H1 (cell line): ENCODE measurements around the gene SH2D4B. TPM values are rescaled to one million over a fixed set of nuclear protein-coding genes. Genes with fewer than 3 reads are reported as not detected.

Experiments
- CTCF ChIA-PET: fragments of 300-600 bp; sonication (Branson Sonifier 250); formaldehyde crosslinking; loops from one replicate; lab custom pipeline; 2021; ENCODE audit not compliant: partially characterized antibody; lab: Charles Lee
- POLR2A ChIA-PET: fragments of 300-600 bp; sonication (Branson Sonifier 250); formaldehyde crosslinking; loops from one replicate; lab custom pipeline; 2021; ENCODE audit warnings: inconsistent platforms; ENCODE audit not compliant: partially characterized antibody; lab: Charles Lee
- DNase-seq, 2 experiments: peaks; one replicate each; pipeline versions ENCODE4 v3.0.0 to v3.0.0-alpha.2; 2010 to 2022; ENCODE audit warnings: low spot score in 2 of 2, low read depth in 1 of 2, mixed read lengths in 1 of 2
- FAIRE-seq: peaks from 2 replicates; lab custom pipeline; 2011; peaks lifted over from hg19 to GRCh38; lab: Jason Lieb, UNC
- H2AFZ ChIP-seq: 2 replicates; pipeline ENCODE4 v1.8.1; 2012; ENCODE audit warnings: low read length, inconsistent platforms
- H2AK5ac ChIP-seq: 2 replicates; pipeline ENCODE4 v1.6.1; 2013; ENCODE audit warnings: low read depth, low read length
- H2BK120ac ChIP-seq: replicated peaks from 2 replicates; pipeline ENCODE3; 2013; ENCODE audit warnings: low read depth, low read length, inconsistent platforms
- H2BK12ac ChIP-seq: 2 replicates; pipeline ENCODE4 v1.6.1; 2013; ENCODE audit warnings: low read depth, low read length
- H2BK15ac ChIP-seq: 2 replicates; pipeline ENCODE4 v1.6.1; 2013; ENCODE audit warnings: low read length
- H2BK20ac ChIP-seq: 2 replicates; pipeline ENCODE4 v1.6.1; 2013; ENCODE audit warnings: low read length
- H2BK5ac ChIP-seq: 2 replicates; pipeline ENCODE4 v1.6.1; 2013; ENCODE audit warnings: low read depth, low read length
- H3K14ac ChIP-seq: 2 replicates; pipeline ENCODE4 v1.6.1; 2013; ENCODE audit warnings: inconsistent platforms; ENCODE audit not compliant: insufficient read length
- H3K18ac ChIP-seq: 2 replicates; pipeline ENCODE4 v1.6.1; 2013; ENCODE audit warnings: low read length; ENCODE audit errors: extremely low read depth
- H3K23ac ChIP-seq: 2 replicates; pipeline ENCODE4 v1.6.1; 2013; ENCODE audit warnings: inconsistent platforms; ENCODE audit not compliant: insufficient read length
- H3K23me2 ChIP-seq: 2 replicates; pipeline ENCODE4 v1.6.1; 2013; ENCODE audit warnings: low read depth, low read length
- H3K27ac ChIP-seq: 2 replicates; pipeline ENCODE4 v1.6.1; 2011; ENCODE audit warnings: low read depth, low read length, inconsistent platforms
- H3K27me3 ChIP-seq, 4 experiments: replicated peaks in 1 of 4; 1 replicate in 1 of 4; 2 replicates in 3 of 4; pipeline versions ENCODE4 v1.6.1 to v1.8.1; 2011 to 2013; ENCODE audit warnings: low read length in 3 of 4, mild to moderate bottlenecking in 3 of 4, inconsistent platforms in 2 of 4, mixed read lengths in 2 of 4, moderate library complexity in 1 of 4; ENCODE audit not compliant: control insufficient read depth in 3 of 4, insufficient read depth in 3 of 4; ENCODE audit errors: extremely low read depth in 1 of 4
- H3K36me3 ChIP-seq, 4 experiments: 2 replicates each; pipeline versions ENCODE4 v1.6.1 to v1.8.1; 2011 to 2013; ENCODE audit warnings: mild to moderate bottlenecking in 4 of 4, low read length in 3 of 4, moderate library complexity in 2 of 4, control low read depth in 1 of 4, inconsistent platforms in 1 of 4; ENCODE audit not compliant: insufficient read depth in 4 of 4, control insufficient read depth in 2 of 4
- H3K4ac ChIP-seq: replicated peaks from 2 replicates; pipeline ENCODE3; 2013; ENCODE audit warnings: low read length, low read depth, mixed read lengths, inconsistent platforms; ENCODE audit not compliant: insufficient read length
- H3K4me1 ChIP-seq, 4 experiments: replicated peaks in 1 of 4; 1 replicate in 1 of 4; 2 replicates in 3 of 4; pipeline versions ENCODE4 v1.6.1 to v1.8.1; 2011 to 2013; ENCODE audit warnings: low read length in 3 of 4, inconsistent platforms in 2 of 4, mixed read lengths in 1 of 4; ENCODE audit not compliant: insufficient read depth in 4 of 4, control insufficient read depth in 3 of 4
- H3K4me2 ChIP-seq, 2 experiments: 2 replicates each; pipeline versions ENCODE4 v1.6.1 to v1.8.1; 2011 to 2013; ENCODE audit warnings: low read depth in 2 of 2, low read length in 2 of 2, control low read depth in 1 of 2, inconsistent platforms in 1 of 2, mild to moderate bottlenecking in 1 of 2; ENCODE audit not compliant: insufficient read depth in 1 of 2
- H3K4me3 ChIP-seq, 4 experiments: fragments of 200-600, 300-600 bp in 1 of 4; sonication (generic), shearing (Covaris generic), sonication (Bioruptor Twin) in 1 of 4; 2 replicates each; pipeline versions ENCODE4 v1.5.1 to v1.8.1; 2011 to 2016; ENCODE audit warnings: low read length in 4 of 4, low read depth in 3 of 4, control low read depth in 2 of 4, inconsistent platforms in 2 of 4, mild to moderate bottlenecking in 2 of 4, mixed read lengths in 1 of 4, moderate library complexity in 1 of 4; ENCODE audit not compliant: insufficient read depth in 2 of 4; ENCODE audit errors: extremely low read depth in 1 of 4
- H3K56ac ChIP-seq: replicated peaks from 2 replicates; pipeline ENCODE3; 2013; ENCODE audit warnings: low read depth, mild to moderate bottlenecking, mixed read lengths, low read length, inconsistent platforms; ENCODE audit not compliant: insufficient read length
- H3K79me1 ChIP-seq: 2 replicates; pipeline ENCODE4 v1.6.1; 2013; ENCODE audit warnings: low read depth, low read length, control low read depth
- H3K79me2 ChIP-seq, 2 experiments: 2 replicates each; pipeline versions ENCODE4 v1.6.1 to v1.8.1; 2012 to 2013; ENCODE audit warnings: low read length in 2 of 2, mild to moderate bottlenecking in 2 of 2, inconsistent platforms in 1 of 2; ENCODE audit not compliant: insufficient read depth in 2 of 2, control insufficient read depth in 1 of 2
- H3K9ac ChIP-seq, 4 experiments: replicated peaks in 1 of 4; 1 replicate in 1 of 4; 2 replicates in 3 of 4; pipeline versions ENCODE4 v1.6.1 to v1.8.1; 2011 to 2013; ENCODE audit warnings: low read depth in 3 of 4, low read length in 3 of 4, control low read depth in 2 of 4, mild to moderate bottlenecking in 2 of 4, moderate library complexity in 2 of 4, inconsistent platforms in 1 of 4; ENCODE audit errors: extremely low read depth in 1 of 4
- H3K9me3 ChIP-seq, 2 experiments: 2 replicates each; pipeline versions ENCODE4 v1.6.1 to v1.8.1; 2012 to 2013; ENCODE audit warnings: mild to moderate bottlenecking in 2 of 2, moderate library complexity in 2 of 2, control low read depth in 1 of 2, inconsistent platforms in 1 of 2, low read depth in 1 of 2, low read length in 1 of 2, mixed read lengths in 1 of 2; ENCODE audit not compliant: insufficient read depth in 2 of 2
- H4K20me1 ChIP-seq, 2 experiments: replicated peaks in 1 of 2; 2 replicates each; pipeline versions ENCODE3 to v1.8.1; 2011 to 2013; ENCODE audit warnings: inconsistent platforms in 2 of 2, low read length in 2 of 2, mild to moderate bottlenecking in 1 of 2; ENCODE audit not compliant: insufficient read depth in 2 of 2, control insufficient read depth in 1 of 2
- H4K5ac ChIP-seq: 2 replicates; pipeline ENCODE4 v1.6.1; 2013; ENCODE audit warnings: low read length, low read depth, mixed read lengths, inconsistent platforms; ENCODE audit not compliant: insufficient read length
- H4K8ac ChIP-seq: 2 replicates; pipeline ENCODE4 v1.8.0; 2013; ENCODE audit warnings: mild to moderate bottlenecking, moderate library complexity, low read length, inconsistent platforms; ENCODE audit not compliant: insufficient read depth; ENCODE audit errors: extremely low read depth
- H4K91ac ChIP-seq: replicated peaks from 2 replicates; pipeline ENCODE3; 2013; ENCODE audit warnings: low read length, mixed read lengths, inconsistent platforms; ENCODE audit not compliant: insufficient read length
- BACH1 ChIP-seq: IDR thresholded peaks from 2 replicates; pipeline ENCODE4 v1.6.1; 2012; ENCODE audit warnings: low read length, improper control_type of control experiment
- CBX8 ChIP-seq: fragments of 300-800, 300-1000 bp; sonication (generic); IDR thresholded peaks from 2 replicates; pipeline ENCODE4 v1.7.1; 2016; ENCODE audit warnings: low read depth, low read length, borderline replicate concordance
- EP300 ChIP-seq, 2 experiments: IDR thresholded peaks; 1 replicate in 1 of 2; 2 replicates in 1 of 2; pipeline ENCODE4 v1.6.1; 2011 to 2012; ENCODE audit warnings: low read depth in 2 of 2, low read length in 2 of 2, mild to moderate bottlenecking in 2 of 2, borderline replicate concordance in 1 of 2, inconsistent platforms in 1 of 2, moderate library complexity in 1 of 2
- GTF2F1 ChIP-seq: IDR thresholded peaks from 2 replicates; pipeline ENCODE4 v1.6.1; 2012; ENCODE audit warnings: low read depth, low read length, improper control_type of control experiment, borderline replicate concordance
- JUND ChIP-seq: IDR thresholded peaks from 2 replicates; pipeline ENCODE4 v1.6.1; 2011; ENCODE audit warnings: mild to moderate bottlenecking, improper control_type of control experiment, low read length
- KDM4A ChIP-seq: IDR thresholded peaks from one replicate; pipeline ENCODE4 v1.7.1; 2012; ENCODE audit warnings: low read depth, mild to moderate bottlenecking, moderate library complexity, low read length, inconsistent platforms; ENCODE audit not compliant: severe bottlenecking
- MAFK ChIP-seq: IDR thresholded peaks from 2 replicates; pipeline ENCODE4 v1.6.1; 2012; ENCODE audit warnings: low read depth, mild to moderate bottlenecking, improper control_type of control experiment, low read length
- NRF1 ChIP-seq: IDR thresholded peaks from 2 replicates; pipeline ENCODE4 v1.6.1; 2011; ENCODE audit warnings: mild to moderate bottlenecking, low read depth, low read length, improper control_type of control experiment
- POLR2A ChIP-seq, 2 experiments: IDR thresholded peaks; 1 replicate in 1 of 2; 2 replicates in 1 of 2; pipeline ENCODE4 v1.6.1; 2011; ENCODE audit warnings: low read depth in 2 of 2, low read length in 2 of 2, mild to moderate bottlenecking in 2 of 2; ENCODE audit errors: control extremely low read depth in 1 of 2
- POLR2AphosphoS5 ChIP-seq: IDR thresholded peaks from 2 replicates; pipeline ENCODE4 v1.6.1; 2011; ENCODE audit warnings: low read depth, low read length
- POU5F1 ChIP-seq: IDR thresholded peaks from 2 replicates; pipeline ENCODE4 v1.6.1; 2011; ENCODE audit warnings: low read depth, mild to moderate bottlenecking, low read length, moderate library complexity
- RAD21 ChIP-seq, 2 experiments: IDR thresholded peaks in 1 of 2; conservative IDR thresholded peaks in 1 of 2; 2 replicates each; pipeline ENCODE4 v1.6.1; 2011; ENCODE audit warnings: low read depth in 2 of 2, low read length in 2 of 2, improper control_type of control experiment in 1 of 2, inconsistent platforms in 1 of 2, mild to moderate bottlenecking in 1 of 2, moderate library complexity in 1 of 2
- SIRT6 ChIP-seq: IDR thresholded peaks from one replicate; pipeline ENCODE4 v1.7.1; 2012; ENCODE audit warnings: low read length, inconsistent platforms
- SRF ChIP-seq: IDR thresholded peaks from 2 replicates; pipeline ENCODE4 v1.6.1; 2011; ENCODE audit warnings: mild to moderate bottlenecking, low read depth, low read length, moderate library complexity
- TBP ChIP-seq: IDR thresholded peaks from 2 replicates; pipeline ENCODE4 v1.6.1; 2011; ENCODE audit warnings: low read depth, low read length, improper control_type of control experiment
- TEAD4 ChIP-seq: IDR thresholded peaks from 2 replicates; pipeline ENCODE4 v1.6.1; 2012; ENCODE audit warnings: low read depth, low read length, inconsistent platforms, mixed read lengths
- WGBS, 2 experiments: shearing (Covaris generic) in 1 of 2; methylation state at CpG; one replicate each; pipeline versions ENCODE4 v1.1.6 to v1.1.7; 2013 to 2015; ENCODE audit warnings: low lambda C conversion rate in 2 of 2, mixed read lengths in 2 of 2, inconsistent platforms in 1 of 2, low coverage in 1 of 2, missing lambda C conversion rate in 1 of 2; ENCODE audit not compliant: insufficient replicate concordance in 2 of 2, insufficient coverage in 1 of 2, insufficient read length in 1 of 2; ENCODE audit errors: extremely low coverage in 1 of 2, missing lambda C conversion rate in 1 of 2; 5-methylcytosine and 5-hydroxymethylcytosine counted together
- polyA plus RNA-seq, 7 experiments: library from polyadenylated mRNA; depleted of rRNA in 3 of 7; stranded (reverse) in 5 of 7; unstranded in 2 of 7; fragments of >200 nt in 5 of 7; fragments of 200-250 nt in 2 of 7; gene quantifications; 1 replicate in 5 of 7; 2 replicates in 1 of 7; 4 replicates in 1 of 7; pipeline versions ENCODE4 v1.2.1 to v1.2.3, GENCODE V29; 2011 to 2013; ENCODE audit warnings: missing spikeins in 2 of 7, mixed read lengths in 2 of 7
- total RNA-seq: library from RNA; stranded (reverse); fragmentation: NEBNext Ultra II Directional; extraction: Animal tissue kit (Norgen Biotek cat#: 25700); gene quantifications from 2 replicates; pipeline ENCODE4 v1.2.1, GENCODE V29; 2021

Gene SH2D4B
- total and polyA plus RNA-seq, 2 of the 8 experiments (the other 6 are each of a cell fraction or from before 2014, with no cell fraction given), result 0.06 to 0.13 TPM

DNA sequence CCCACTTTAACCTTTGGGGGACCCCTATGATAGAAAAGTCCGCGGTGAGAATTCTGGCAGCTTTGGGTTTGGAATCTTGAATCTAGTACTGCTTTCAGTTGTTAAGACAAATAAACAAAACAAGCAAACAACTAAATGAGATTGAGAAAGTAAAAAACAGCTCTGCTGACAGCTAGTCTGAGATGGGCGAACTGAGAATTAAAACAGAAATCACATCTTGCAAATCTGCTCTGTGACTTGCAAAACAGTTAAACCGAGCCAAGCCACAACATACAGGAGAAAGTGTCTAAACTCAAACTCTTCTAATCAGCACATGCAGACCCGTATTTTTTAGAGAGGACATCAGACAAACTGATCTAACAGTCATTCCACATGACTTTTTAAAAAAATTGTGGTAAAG lies 110.4 kb downstream of the SH2D4B start:
- Histone ChIP-seq H3K23me2 (no peaks in the 10 kb centered on the region; the same call in 1 of the 2 replicates), H2BK120ac (no peak overlapping the region), H3K9ac (no peak overlapping the region), H2BK12ac (no peak overlapping the region), H3K14ac (no peak overlapping the region), H3K23ac (no peak overlapping the region), H2AFZ (no peak overlapping the region), H3K4me2 (no peak overlapping the region), H3K9me3 (no peaks in the 10 kb centered on the region), H4K5ac (no peak overlapping the region), H3K4me3 (no peak overlapping the region), H3K27ac (no peak overlapping the region), H3K36me3 (no peaks in the 10 kb centered on the region), H3K4me1 (no peaks in the 10 kb centered on the region), H2AK5ac (no peak overlapping the region), H2BK5ac (no peak overlapping the region), H3K56ac (no peak overlapping the region), H2BK20ac (no peak overlapping the region), H3K27me3 (no peaks in the 10 kb centered on the region), H4K8ac (no peak overlapping the region), H3K4ac (no peak overlapping the region), H4K20me1 (no peaks in the 10 kb centered on the region), H3K79me2 (no peaks in the 10 kb centered on the region), H3K79me1 (no peaks in the 10 kb centered on the region), H2BK15ac (no peak overlapping the region), H4K91ac (no peak overlapping the region), H3K18ac (no peak overlapping the region)
- no peak for TF ChIP-seq SIRT6
- no peak for TF ChIP-seq GTF2F1
- TF ChIP-seq NRF1, result no peak
- no peak for TF ChIP-seq TBP
- no peak for TF ChIP-seq EP300 (IDR thresholded peaks at IDR 0.05; ENCODE audit: borderline replicate concordance in 1 of 2, low read depth in 2 of 2, low read length in 2 of 2)
- no peak for TF ChIP-seq POLR2A (IDR thresholded peaks at IDR 0.05; ENCODE audit: control extremely low read depth in 1 of 2, low read depth in 2 of 2, low read length in 2 of 2)
- TF ChIP-seq SRF, result no peak
- TF ChIP-seq KDM4A, result no peak
- TF ChIP-seq BACH1, result no peak
- no peak for TF ChIP-seq RAD21 (IDR thresholded peaks at IDR 0.05 in 1 of 2, conservative IDR thresholded peaks at IDR 0.05 in 1 of 2; ENCODE audit: low read depth in 2 of 2, low read length in 2 of 2)
- no peak for TF ChIP-seq MAFK
- no peak for TF ChIP-seq CBX8
- no peak for TF ChIP-seq POU5F1
- TF ChIP-seq TEAD4, result no peak
- no peak for TF ChIP-seq JUND
- TF ChIP-seq POLR2AphosphoS5, result no peak
- DNase-seq (no peak), FAIRE-seq (no peak)
- 88% methylated on average over 5 of the region's 5 CpGs; no CpG with 5 or more reads in 1 of the 2 experiments for WGBS, 2 experiments
- ChIA-PET POLR2A (interaction anchor here (0.6 kb wide), 1 partner anchor 12 kb away, joined by 3 read pairs; no protein-coding TSS in a partner anchor), CTCF (interaction anchor here (9.7 kb wide), 1 partner anchor 14 kb away, joined by 88 read pairs; no protein-coding TSS in a partner anchor)
